Chondrocyte (in vitro differentiated cells): ENCODE measurements around the gene SHISA6. TPM values are rescaled to one million over a fixed set of nuclear protein-coding genes. Genes with fewer than 3 reads are reported as not detected.

Experiments
- DNase-seq: peaks from one replicate; pipeline ENCODE4 v3.0.0; 2021; ENCODE audit warnings: mixed read lengths, low spot score
- H3K27ac Mint-ChIP-seq: one replicate; pipeline ENCODE4 v1.8.0; 2021; ENCODE audit warnings: mild to moderate bottlenecking, moderate library complexity, mixed read lengths; ENCODE audit not compliant: unreplicated experiment
- H3K27me3 Mint-ChIP-seq: 2 replicates; pipeline ENCODE4 v1.8.0; 2021; ENCODE audit warnings: low read depth, mixed read lengths
- H3K36me3 Mint-ChIP-seq: 2 replicates; pipeline ENCODE4 v1.8.0; 2021; ENCODE audit warnings: low read depth, mixed read lengths
- H3K4me1 Mint-ChIP-seq: 2 replicates; pipeline ENCODE4 v1.8.0; 2021; ENCODE audit warnings: low read depth, mild to moderate bottlenecking, mixed read lengths
- H3K4me3 Mint-ChIP-seq: one replicate; pipeline ENCODE4 v1.8.0; 2021; ENCODE audit warnings: mild to moderate bottlenecking, moderate library complexity, mixed read lengths; ENCODE audit not compliant: unreplicated experiment
- H3K9me3 Mint-ChIP-seq: 2 replicates; pipeline ENCODE4 v1.8.0; 2021; ENCODE audit warnings: low read depth, mixed read lengths
- CTCF ChIP-seq: fragments of 200-600 bp; sonication (generic); IDR thresholded peaks from 2 replicates; pipeline ENCODE4 v1.5.0; 2021; ENCODE audit warnings: antibody characterized with exemption, mild to moderate bottlenecking, moderate library complexity
- total RNA-seq: library from RNA; stranded (reverse); gene quantifications from 3 replicates; pipeline ENCODE4 v1.2.1, GENCODE V29; 2021

Gene SHISA6
- total RNA-seq, 1 donor from 2014 or later: not detected

GRCh38 chr17:11287791-11288190 is 46.8 kb downstream of the SHISA6 start:
- H3K36me3 Mint-ChIP-seq: no peaks in the 10 kb centered on the region
- H3K9me3 Mint-ChIP-seq: peaks cover 7% of the 10 kb centered on the region
- peaks cover 2% of the 10 kb centered on the region for H3K4me1 Mint-ChIP-seq
- DNase-seq: no peak
- peaks cover 2% of the 10 kb centered on the region for H3K27me3 Mint-ChIP-seq
- no peak for TF ChIP-seq CTCF
- no peak overlapping the region for H3K4me3 Mint-ChIP-seq
- H3K27ac Mint-ChIP-seq: no peak overlapping the region

- Mint-ChIP-seq H3K27ac (no peak overlapping the region), H3K27me3 (peaks cover 2% of the 10 kb centered on the region), H3K36me3 (no peaks in the 10 kb centered on the region), H3K4me1 (peaks cover 2% of the 10 kb centered on the region), H3K4me3 (no peak overlapping the region), H3K9me3 (no peaks in the 10 kb centered on the region)
- no peak for TF ChIP-seq CTCF
- DNase-seq: no peak
Observed at GRCh38 chr17:11290814-11291213, 49.8 kb downstream of the SHISA6 start.

GRCh38 chr17:11292491-11292890 is 51.5 kb downstream of the SHISA6 start:
- peaks cover 2% of the 10 kb centered on the region for H3K4me1 Mint-ChIP-seq
- no peak for TF ChIP-seq CTCF
- no peaks in the 10 kb centered on the region for H3K9me3 Mint-ChIP-seq
- DNase-seq: no peak
- no peak overlapping the region for H3K4me3 Mint-ChIP-seq
- no peak overlapping the region for H3K27ac Mint-ChIP-seq
- peaks cover 5% of the 10 kb centered on the region for H3K27me3 Mint-ChIP-seq
- no peaks in the 10 kb centered on the region for H3K36me3 Mint-ChIP-seq

GRCh38 chr17:11293480-11293879 is 52.5 kb downstream of the SHISA6 start:
- H3K4me3 Mint-ChIP-seq: no peak overlapping the region

GRCh38 chr17:11294826-11295225 is 53.8 kb downstream of the SHISA6 start:
- no peak overlapping the region for H3K4me3 Mint-ChIP-seq
- TF ChIP-seq CTCF: no peak
- peaks cover 2% of the 10 kb centered on the region for H3K4me1 Mint-ChIP-seq
- H3K36me3 Mint-ChIP-seq: no peaks in the 10 kb centered on the region
- no peak overlapping the region for H3K27ac Mint-ChIP-seq
- H3K9me3 Mint-ChIP-seq: no peaks in the 10 kb centered on the region
- peaks cover 12% of the 10 kb centered on the region for H3K27me3 Mint-ChIP-seq
- DNase-seq: no peak

More at GRCh38 chr17:11293480-11293879, 52.5 kb downstream of the SHISA6 start:
- no peaks in the 10 kb centered on the region for H3K36me3 Mint-ChIP-seq
- DNase-seq: no peak
- peaks cover 2% of the 10 kb centered on the region for H3K4me1 Mint-ChIP-seq
- H3K27ac Mint-ChIP-seq: no peak overlapping the region
- H3K27me3 Mint-ChIP-seq: peaks cover 12% of the 10 kb centered on the region
- TF ChIP-seq CTCF: no peak
- H3K9me3 Mint-ChIP-seq: no peaks in the 10 kb centered on the region
